Measurements from ENCODE around the gene SUGP2.

Gene SUGP2

GRCh38 chr19:18951721-18952281 is 81.5 kb downstream of the SUGP2 start:
- Mint-ChIP-seq H3K27me3 (ENCODE audit: low read depth) (no peaks in the 10 kb centered on the region), H3K36me3 (ENCODE audit: low read depth) (no peaks in the 10 kb centered on the region), H3K4me1 (ENCODE audit: low read depth) (no peaks in the 10 kb centered on the region), H3K27ac (no peak overlapping the region), H3K9me3 (peaks cover 4% of the 10 kb centered on the region), H3K4me3 (no peak overlapping the region)

- no peak overlapping the region for H3K27ac Mint-ChIP-seq
- no peaks in the 10 kb centered on the region for H3K4me1 Mint-ChIP-seq (ENCODE audit: low read depth)
- peaks cover 1% of the 10 kb centered on the region for H3K9me3 Mint-ChIP-seq
- H3K4me3 Mint-ChIP-seq, result no peak overlapping the region
- peaks cover 3% of the 10 kb centered on the region for H3K27me3 Mint-ChIP-seq (ENCODE audit: low read depth)
- H3K36me3 Mint-ChIP-seq (ENCODE audit: low read depth), result no peaks in the 10 kb centered on the region
Observed at GRCh38 chr19:18949858-18950257, 83.5 kb downstream of the SUGP2 start.

- Mint-ChIP-seq H3K4me1 (ENCODE audit: low read depth) (no peaks in the 10 kb centered on the region), H3K36me3 (ENCODE audit: low read depth) (no peaks in the 10 kb centered on the region), H3K4me3 (no peak overlapping the region), H3K9me3 (no peaks in the 10 kb centered on the region), H3K27ac (no peak overlapping the region), H3K27me3 (ENCODE audit: low read depth) (peaks cover 3% of the 10 kb centered on the region)
Observed at GRCh38 chr19:18948976-18949356, 84.4 kb downstream of the SUGP2 start.

DNA sequence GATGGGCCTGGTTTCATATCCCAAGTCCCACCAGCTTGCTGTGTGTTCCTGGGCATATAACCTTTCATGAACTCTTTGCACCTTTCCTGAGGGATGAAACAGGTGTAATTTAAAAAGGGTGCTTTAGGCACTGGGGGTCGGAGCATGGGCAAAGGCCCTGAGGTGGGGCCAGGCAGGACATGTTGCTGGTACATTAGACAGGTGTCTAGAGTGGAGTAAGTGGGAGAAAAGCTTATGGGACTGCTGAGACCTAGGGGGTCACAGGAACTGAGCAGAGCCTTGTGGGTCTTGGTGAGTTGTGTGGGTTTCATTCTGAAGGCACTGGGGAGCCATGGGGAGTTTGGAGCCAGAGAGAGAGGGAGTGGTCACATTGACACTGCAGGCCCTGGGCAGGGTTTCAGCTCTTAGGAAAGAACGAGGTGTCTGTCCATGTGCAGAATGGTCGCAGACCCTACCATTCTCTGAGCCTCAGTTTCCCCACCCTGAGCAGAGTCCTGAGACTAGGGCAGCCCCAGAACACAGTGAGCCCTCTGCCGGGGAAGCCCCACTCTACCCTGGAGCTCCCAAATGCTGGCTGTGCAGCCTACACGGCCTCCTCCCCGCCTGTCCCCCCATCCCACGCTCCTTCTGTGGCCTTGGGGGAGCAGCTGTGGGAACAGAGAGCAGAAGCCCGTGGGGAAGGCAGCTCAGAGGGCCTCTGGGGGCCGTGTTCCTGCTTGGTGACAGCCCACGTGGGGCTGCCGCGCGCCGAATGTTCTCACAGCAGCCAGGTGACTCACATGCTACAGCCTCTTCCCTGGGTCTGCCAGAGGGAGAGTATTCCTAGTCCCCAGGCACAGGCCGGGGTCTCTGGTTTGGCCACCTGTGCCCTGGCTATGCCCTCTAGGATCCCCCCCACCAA is 85.0 kb downstream of the SUGP2 start:
- Mint-ChIP-seq H3K27ac (no peak overlapping the region), H3K4me1 (ENCODE audit: low read depth) (no peaks in the 10 kb centered on the region), H3K4me3 (no peak overlapping the region), H3K36me3 (ENCODE audit: low read depth) (no peaks in the 10 kb centered on the region), H3K27me3 (ENCODE audit: low read depth) (peaks cover 4% of the 10 kb centered on the region), H3K9me3 (no peaks in the 10 kb centered on the region)

GRCh38 chr19:18946918-18947317 is 86.4 kb downstream of the SUGP2 start:
- no peaks in the 10 kb centered on the region for H3K9me3 Mint-ChIP-seq
- no peak overlapping the region for H3K27ac Mint-ChIP-seq
- H3K4me3 Mint-ChIP-seq, result no peak overlapping the region
- H3K4me1 Mint-ChIP-seq (ENCODE audit: low read depth), result no peaks in the 10 kb centered on the region
- H3K36me3 Mint-ChIP-seq (ENCODE audit: low read depth), result no peaks in the 10 kb centered on the region
- H3K27me3 Mint-ChIP-seq (ENCODE audit: low read depth), result peaks cover 18% of the 10 kb centered on the region

- no peaks in the 10 kb centered on the region for H3K36me3 Mint-ChIP-seq (ENCODE audit: low read depth)
- no peaks in the 10 kb centered on the region for H3K4me1 Mint-ChIP-seq (ENCODE audit: low read depth)
- no peak overlapping the region for H3K4me3 Mint-ChIP-seq
- no peak overlapping the region for H3K27ac Mint-ChIP-seq
- no peaks in the 10 kb centered on the region for H3K9me3 Mint-ChIP-seq
- peaks cover 24% of the 10 kb centered on the region for H3K27me3 Mint-ChIP-seq (ENCODE audit: low read depth)
Observed at GRCh38 chr19:18946335-18946734, 87.0 kb downstream of the SUGP2 start.

DNA sequence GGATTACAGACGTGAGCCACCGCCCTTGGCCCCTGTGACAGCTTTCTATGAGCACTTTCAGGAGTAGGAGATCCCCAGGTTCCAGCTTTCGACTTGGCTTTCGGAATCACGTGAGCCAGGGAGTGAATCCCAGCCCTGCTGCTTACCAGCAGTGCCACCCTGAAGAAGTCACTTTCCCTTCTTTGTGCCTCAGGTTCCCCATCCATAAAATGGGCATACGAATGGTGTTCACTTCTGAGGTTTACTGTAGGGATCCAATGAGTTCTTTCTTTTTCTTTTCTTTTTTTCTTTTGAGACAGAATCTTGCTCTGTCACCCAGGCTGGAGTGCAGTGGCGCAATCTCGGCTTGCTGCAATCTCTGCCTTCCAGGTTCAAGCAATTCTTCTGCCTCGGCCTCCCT is 88.0 kb downstream of the SUGP2 start:
- peaks cover 2% of the 10 kb centered on the region for H3K4me1 Mint-ChIP-seq (ENCODE audit: low read depth)
- no peak overlapping the region for H3K27ac Mint-ChIP-seq
- H3K27me3 Mint-ChIP-seq (ENCODE audit: low read depth), result peaks cover 28% of the 10 kb centered on the region
- no peaks in the 10 kb centered on the region for H3K9me3 Mint-ChIP-seq
- H3K36me3 Mint-ChIP-seq (ENCODE audit: low read depth), result no peaks in the 10 kb centered on the region
- H3K4me3 Mint-ChIP-seq, result no peak overlapping the region

- Mint-ChIP-seq H3K4me1 (ENCODE audit: low read depth) (peaks cover 2% of the 10 kb centered on the region), H3K36me3 (ENCODE audit: low read depth) (no peaks in the 10 kb centered on the region), H3K9me3 (no peaks in the 10 kb centered on the region), H3K27me3 (ENCODE audit: low read depth) (peaks cover 44% of the 10 kb centered on the region), H3K4me3 (no peak overlapping the region), H3K27ac (no peak overlapping the region)
Observed at GRCh38 chr19:18943465-18943864, 89.9 kb downstream of the SUGP2 start.

DNA sequence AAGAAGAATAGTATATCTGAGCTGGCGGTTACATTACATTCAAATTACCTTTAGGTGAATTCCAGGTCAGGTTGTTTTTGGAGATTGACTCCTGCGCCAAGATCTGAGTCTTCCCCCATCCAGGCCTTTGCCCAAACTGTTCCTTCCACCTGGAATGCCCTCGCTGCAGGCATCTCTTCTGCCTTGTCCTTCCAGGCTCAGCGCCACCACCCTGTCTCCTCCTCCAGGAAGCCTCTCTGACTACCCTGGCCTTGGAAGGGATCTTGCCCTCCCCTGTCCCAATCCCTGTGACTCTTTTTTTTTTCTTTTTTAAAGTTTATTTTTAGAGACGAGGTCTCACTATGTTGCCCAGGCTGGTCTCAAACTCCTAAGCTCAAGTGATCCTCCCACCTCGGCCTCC is 90.6 kb downstream of the SUGP2 start:
- no peaks in the 10 kb centered on the region for H3K36me3 Mint-ChIP-seq (ENCODE audit: low read depth)
- no peaks in the 10 kb centered on the region for H3K9me3 Mint-ChIP-seq
- no peak overlapping the region for H3K4me3 Mint-ChIP-seq
- peaks cover 51% of the 10 kb centered on the region for H3K27me3 Mint-ChIP-seq (ENCODE audit: low read depth)
- H3K4me1 Mint-ChIP-seq (ENCODE audit: low read depth), result peaks cover 2% of the 10 kb centered on the region
- no peak overlapping the region for H3K27ac Mint-ChIP-seq

GRCh38 chr19:18941628-18942354 is 91.5 kb downstream of the SUGP2 start:
- H3K36me3 Mint-ChIP-seq (ENCODE audit: low read depth), result no peaks in the 10 kb centered on the region
- no peak overlapping the region for H3K27ac Mint-ChIP-seq
- no peaks in the 10 kb centered on the region for H3K9me3 Mint-ChIP-seq
- H3K4me1 Mint-ChIP-seq (ENCODE audit: low read depth), result peaks cover 2% of the 10 kb centered on the region
- H3K4me3 Mint-ChIP-seq, result peak overlapping the region; percentile 46
- H3K27me3 Mint-ChIP-seq (ENCODE audit: low read depth), result peaks cover 53% of the 10 kb centered on the region
